ENCODE data around the gene TMEM132E.

TMEM132E gene

GRCh38 chr17:34569591-34569990 is 9.8 kb upstream of the TMEM132E start:
- Histone ChIP-seq H3K27ac (ENCODE audit: low read length) (no peak overlapping the region), H3K9ac (ENCODE audit: low read length in 2 of 2) (no peak overlapping the region), H3K27me3 (ENCODE audit: control insufficient read depth in 1 of 2, insufficient read depth in 2 of 2, low read length in 2 of 2) (peaks cover 12 to 39% of the 10 kb centered on the region in 2 donors), H3K9me3 (ENCODE audit: control insufficient read depth in 2 of 2, low read length in 2 of 2) (no peaks in the 10 kb centered on the region), H3K4me1 (ENCODE audit: control insufficient read depth, insufficient read depth, low read length) (no peaks in the 10 kb centered on the region), H3K36me3 (ENCODE audit: control insufficient read depth in 2 of 2, insufficient read depth in 2 of 2, low read length in 2 of 2) (no peaks in the 10 kb centered on the region), H3K4me3 (ENCODE audit: low read length in 2 of 2) (no peak overlapping the region)

- H3K4me3 ChIP-seq (ENCODE audit: low read length in 2 of 2) = no peak overlapping the region
- H3K36me3 ChIP-seq (ENCODE audit: control insufficient read depth in 2 of 2, insufficient read depth in 2 of 2, low read length in 2 of 2) = no peaks in the 10 kb centered on the region
- peaks cover 12 to 42% of the 10 kb centered on the region in 2 donors for H3K27me3 ChIP-seq (ENCODE audit: control insufficient read depth in 1 of 2, insufficient read depth in 2 of 2, low read length in 2 of 2)
- no peaks in the 10 kb centered on the region for H3K4me1 ChIP-seq (ENCODE audit: control insufficient read depth, insufficient read depth, low read length)
- H3K9me3 ChIP-seq (ENCODE audit: control insufficient read depth in 2 of 2, low read length in 2 of 2) = no peaks in the 10 kb centered on the region
- H3K9ac ChIP-seq (ENCODE audit: low read length in 2 of 2) = no peak overlapping the region
- H3K27ac ChIP-seq (ENCODE audit: low read length) = no peak overlapping the region
Observed at GRCh38 chr17:34570506-34570905, 8.9 kb upstream of the TMEM132E start.

GRCh38 chr17:34571428-34572130 is 7.8 kb upstream of the TMEM132E start:
- peaks cover 14 to 44% of the 10 kb centered on the region in 2 donors for H3K27me3 ChIP-seq (ENCODE audit: control insufficient read depth in 1 of 2, insufficient read depth in 2 of 2, low read length in 2 of 2)
- no peaks in the 10 kb centered on the region for H3K36me3 ChIP-seq (ENCODE audit: control insufficient read depth in 2 of 2, insufficient read depth in 2 of 2, low read length in 2 of 2)
- no peak overlapping the region for H3K9ac ChIP-seq (ENCODE audit: low read length in 2 of 2)
- no peaks in the 10 kb centered on the region for H3K4me1 ChIP-seq (ENCODE audit: control insufficient read depth, insufficient read depth, low read length)
- no peak overlapping the region for H3K4me3 ChIP-seq (ENCODE audit: low read length in 2 of 2)
- no peaks in the 10 kb centered on the region for H3K9me3 ChIP-seq (ENCODE audit: control insufficient read depth in 2 of 2, low read length in 2 of 2)
- H3K27ac ChIP-seq (ENCODE audit: low read length) = no peak overlapping the region

GRCh38 chr17:34572483-34572882 is 6.9 kb upstream of the TMEM132E start:
- Histone ChIP-seq H3K27me3 (ENCODE audit: control insufficient read depth in 1 of 2, insufficient read depth in 2 of 2, low read length in 2 of 2) (peaks cover 14 to 45% of the 10 kb centered on the region in 2 donors), H3K4me3 (ENCODE audit: low read length in 2 of 2) (no peak overlapping the region), H3K36me3 (ENCODE audit: control insufficient read depth in 2 of 2, insufficient read depth in 2 of 2, low read length in 2 of 2) (no peaks in the 10 kb centered on the region), H3K27ac (ENCODE audit: low read length) (no peak overlapping the region), H3K9me3 (ENCODE audit: control insufficient read depth in 2 of 2, low read length in 2 of 2) (no peaks in the 10 kb centered on the region), H3K4me1 (ENCODE audit: control insufficient read depth, insufficient read depth, low read length) (no peaks in the 10 kb centered on the region), H3K9ac (ENCODE audit: low read length in 2 of 2) (no peak overlapping the region)

GRCh38 chr17:34575182-34575581 is 4.2 kb upstream of the TMEM132E start:
- Histone ChIP-seq H3K4me3 (ENCODE audit: low read length in 2 of 2) (no peak overlapping the region), H3K27me3 (ENCODE audit: control insufficient read depth in 1 of 2, insufficient read depth in 2 of 2, low read length in 2 of 2) (peaks cover 23 to 49% of the 10 kb centered on the region in 2 donors), H3K9ac (ENCODE audit: low read length in 2 of 2) (no peak overlapping the region), H3K27ac (ENCODE audit: low read length) (no peak overlapping the region), H3K9me3 (ENCODE audit: control insufficient read depth in 2 of 2, low read length in 2 of 2) (no peaks in the 10 kb centered on the region), H3K36me3 (ENCODE audit: control insufficient read depth in 2 of 2, insufficient read depth in 2 of 2, low read length in 2 of 2) (no peaks in the 10 kb centered on the region), H3K4me1 (ENCODE audit: control insufficient read depth, insufficient read depth, low read length) (peaks cover 16% of the 10 kb centered on the region)

GRCh38 chr17:34578016-34578415 is 1.4 kb upstream of the TMEM132E start:
- no peak overlapping the region for H3K9ac ChIP-seq (ENCODE audit: low read length in 2 of 2)
- peaks cover 35% of the 10 kb centered on the region for H3K4me1 ChIP-seq (ENCODE audit: control insufficient read depth, insufficient read depth, low read length)
- H3K4me3 ChIP-seq (ENCODE audit: low read length in 2 of 2) = no peak overlapping the region
- H3K27me3 ChIP-seq (ENCODE audit: control insufficient read depth in 1 of 2, insufficient read depth in 2 of 2, low read length in 2 of 2) = peaks cover 49 to 55% of the 10 kb centered on the region in 2 donors
- H3K9me3 ChIP-seq (ENCODE audit: control insufficient read depth in 2 of 2, low read length in 2 of 2) = no peaks in the 10 kb centered on the region
- no peak overlapping the region for H3K27ac ChIP-seq (ENCODE audit: low read length)
- no peaks in the 10 kb centered on the region for H3K36me3 ChIP-seq (ENCODE audit: control insufficient read depth in 2 of 2, insufficient read depth in 2 of 2, low read length in 2 of 2)

GRCh38 chr17:34578656-34579016 is 746 bp upstream of the TMEM132E start:
- peaks cover 35% of the 10 kb centered on the region for H3K4me1 ChIP-seq (ENCODE audit: control insufficient read depth, insufficient read depth, low read length)
- H3K9me3 ChIP-seq (ENCODE audit: control insufficient read depth in 2 of 2, low read length in 2 of 2) = no peaks in the 10 kb centered on the region
- peak overlapping the region; percentile 69 to 74 for H3K4me3 ChIP-seq (ENCODE audit: low read length in 2 of 2)
- peaks cover 54 to 60% of the 10 kb centered on the region in 2 donors for H3K27me3 ChIP-seq (ENCODE audit: control insufficient read depth in 1 of 2, insufficient read depth in 2 of 2, low read length in 2 of 2)
- no peak overlapping the region for H3K9ac ChIP-seq (ENCODE audit: low read length in 2 of 2)
- H3K27ac ChIP-seq (ENCODE audit: low read length) = no peak overlapping the region
- H3K36me3 ChIP-seq (ENCODE audit: control insufficient read depth in 2 of 2, insufficient read depth in 2 of 2, low read length in 2 of 2) = no peaks in the 10 kb centered on the region

- Histone ChIP-seq H3K9ac (ENCODE audit: low read length in 2 of 2) (peak overlapping the region in 1 of 2 donors; percentile 15), H3K27ac (ENCODE audit: low read length) (no peak overlapping the region), H3K4me3 (ENCODE audit: low read length in 2 of 2) (peak overlapping the region; percentile 69 to 74), H3K4me1 (ENCODE audit: control insufficient read depth, insufficient read depth, low read length) (peaks cover 35% of the 10 kb centered on the region), H3K36me3 (ENCODE audit: control insufficient read depth in 2 of 2, insufficient read depth in 2 of 2, low read length in 2 of 2) (no peaks in the 10 kb centered on the region), H3K27me3 (ENCODE audit: control insufficient read depth in 1 of 2, insufficient read depth in 2 of 2, low read length in 2 of 2) (peaks cover 64 to 71% of the 10 kb centered on the region in 2 donors), H3K9me3 (ENCODE audit: control insufficient read depth in 2 of 2, low read length in 2 of 2) (no peaks in the 10 kb centered on the region)
Observed at GRCh38 chr17:34579979-34580684, 750 bp downstream of the TMEM132E start.

GRCh38 chr17:34580685-34581445 is 1.5 kb downstream of the TMEM132E start:
- H3K4me3 ChIP-seq (ENCODE audit: low read length in 2 of 2) = peak overlapping the region; percentile 49 to 74
- peaks cover 35% of the 10 kb centered on the region for H3K4me1 ChIP-seq (ENCODE audit: control insufficient read depth, insufficient read depth, low read length)
- H3K9ac ChIP-seq (ENCODE audit: low read length in 2 of 2) = no peak overlapping the region
- H3K36me3 ChIP-seq (ENCODE audit: control insufficient read depth in 2 of 2, insufficient read depth in 2 of 2, low read length in 2 of 2) = no peaks in the 10 kb centered on the region
- peaks cover 64 to 70% of the 10 kb centered on the region in 2 donors for H3K27me3 ChIP-seq (ENCODE audit: control insufficient read depth in 1 of 2, insufficient read depth in 2 of 2, low read length in 2 of 2)
- H3K27ac ChIP-seq (ENCODE audit: low read length) = no peak overlapping the region
- H3K9me3 ChIP-seq (ENCODE audit: control insufficient read depth in 2 of 2, low read length in 2 of 2) = no peaks in the 10 kb centered on the region

- H3K36me3 ChIP-seq (ENCODE audit: control insufficient read depth in 2 of 2, insufficient read depth in 2 of 2, low read length in 2 of 2) = no peaks in the 10 kb centered on the region
- H3K27me3 ChIP-seq (ENCODE audit: control insufficient read depth in 1 of 2, insufficient read depth in 2 of 2, low read length in 2 of 2) = peaks cover 62 to 66% of the 10 kb centered on the region in 2 donors
- peak overlapping the region in 1 of 2 donors; percentile 74 for H3K4me3 ChIP-seq (ENCODE audit: low read length in 2 of 2)
- H3K4me1 ChIP-seq (ENCODE audit: control insufficient read depth, insufficient read depth, low read length) = peaks cover 35% of the 10 kb centered on the region
- no peak overlapping the region for H3K27ac ChIP-seq (ENCODE audit: low read length)
- H3K9ac ChIP-seq (ENCODE audit: low read length in 2 of 2) = no peak overlapping the region
- H3K9me3 ChIP-seq (ENCODE audit: control insufficient read depth in 2 of 2, low read length in 2 of 2) = no peaks in the 10 kb centered on the region
Observed at GRCh38 chr17:34581446-34582184, 2.2 kb downstream of the TMEM132E start.

Measured in stomach smooth muscle (tissue), 2 donors.